A549 treated with DMSO at 1 μM for 4 hours (cell line): ENCODE results near the gene MICB. TPM values are rescaled to one million over a fixed set of nuclear protein-coding genes. Genes with fewer than 3 reads are reported as not detected.

Experiments used
- total RNA-seq: library from RNA; stranded (reverse); fragments of 200-300 nt; extraction: Qiagen RNA extraction; gene quantifications from 5 replicates; pipeline ENCODE4 v1.2.3, GENCODE V29; 2022; ENCODE audit warnings: low read depth

Gene MICB
- 7.6 to 9.0 TPM (median 8.6 TPM) in 5 replicates for total RNA-seq

DNA sequence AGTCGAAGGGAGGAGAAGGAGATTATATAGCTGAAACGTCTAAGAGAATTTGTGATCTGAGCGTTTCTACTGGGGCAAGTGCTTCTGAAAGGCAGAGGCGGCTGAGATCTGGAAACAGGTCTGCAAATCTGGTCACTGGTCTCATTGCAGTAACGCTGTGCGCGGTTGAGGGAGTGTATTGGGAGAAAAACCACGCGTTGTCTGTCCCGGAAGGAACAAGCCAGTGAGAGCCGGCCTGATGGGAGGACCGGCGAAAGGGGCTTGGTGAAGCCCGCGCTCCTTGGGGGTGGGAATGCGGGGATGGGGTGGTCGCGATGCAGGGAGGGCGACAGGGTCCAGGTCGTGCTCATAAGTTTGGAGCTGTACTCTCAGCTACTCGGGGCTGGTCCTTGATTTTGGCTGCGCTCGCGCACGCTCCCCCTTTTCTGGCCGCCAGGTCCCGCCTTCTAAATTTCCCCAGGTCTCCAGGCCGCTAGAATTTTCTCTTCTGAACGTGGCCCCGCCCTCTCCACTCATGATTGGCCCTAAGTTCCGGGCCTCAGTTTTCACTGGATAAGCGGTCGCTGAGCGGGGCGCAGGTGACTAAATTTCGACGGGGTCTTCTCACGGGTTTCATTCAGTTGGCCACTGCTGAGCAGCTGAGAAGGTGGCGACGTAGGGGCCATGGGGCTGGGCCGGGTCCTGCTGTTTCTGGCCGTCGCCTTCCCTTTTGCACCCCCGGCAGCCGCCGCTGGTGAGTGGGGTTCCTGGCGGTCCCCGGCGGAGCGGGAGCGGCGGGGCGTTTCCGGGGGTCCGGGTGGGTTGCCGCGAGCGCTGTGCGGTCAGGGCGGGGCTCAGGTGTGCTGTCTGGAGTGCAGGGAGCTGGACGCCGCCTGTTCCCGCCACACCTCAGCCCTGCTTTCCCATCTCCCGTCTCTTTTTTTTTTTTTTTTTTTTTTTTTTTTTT is at the start of gene MICB:
TSS of gene MICB (plus strand) at position 615 of the 946 bp plus-strand sequence. CDS start at position 664, 49 bp downstream.

GRCh38 chr6:31528821-31529328 is 30.9 kb downstream of the MICB start, which contains the start of gene MCCD1:
MCCD1 (plus strand) TSS chr6:31528962; CDS start chr6:31529015, 53 bp downstream.

GRCh38 chr6:31541658-31542521 is 43.9 kb downstream of the MICB start, which contains the start of gene DDX39B:
DDX39B (minus strand) TSS chr6:31542003; CDS start chr6:31540532, 1,471 bp downstream.

GRCh38 chr6:31546339-31546957 is 48.5 kb downstream of the MICB start, which contains the start of gene ATP6V1G2:
ATP6V1G2 (minus strand) TSS chr6:31546608; CDS start chr6:31546559, 49 bp downstream.

GRCh38 chr6:31546958-31547726 is 49.2 kb downstream of the MICB start, which contains the start of gene NFKBIL1:
NFKBIL1 (plus strand) TSS chr6:31547608; CDS start chr6:31547695, 87 bp downstream.

Other genes with a start within 250 kb of the MICB start
- 46.3 to 54.1 TPM (median 48.3 TPM) in 5 replicates for gene HLA-C, start 226.1 kb upstream of the MICB start, total RNA-seq
- 22.4 to 31.2 TPM (median 26.4 TPM) in 5 replicates for gene HLA-B, start 141.0 kb upstream of the MICB start, total RNA-seq
- 26.7 to 28.7 TPM (median 27.5 TPM) in 5 replicates for gene MICA, start 94.5 kb upstream of the MICB start, total RNA-seq
- not detected in 5 replicates for gene MCCD1, start 30.8 kb downstream of the MICB start, total RNA-seq
- gene DDX39B, start 43.9 kb downstream of the MICB start, total RNA-seq: 352 to 407 TPM (median 386 TPM) in 5 replicates
- 0.40 to 0.77 TPM (median 0.64 TPM) in 5 replicates for gene ATP6V1G2, start 48.5 kb downstream of the MICB start, total RNA-seq
- 9.6 to 12.9 TPM (median 11.4 TPM) in 5 replicates for gene NFKBIL1, start 49.5 kb downstream of the MICB start, total RNA-seq
- 0.11 to 0.12 TPM in 2 of 5 replicates, not detected in the others for gene LTA, start 74.1 kb downstream of the MICB start, total RNA-seq
- 0.10 to 0.22 TPM (median 0.11 TPM) in 3 of 5 replicates, not detected in the others for gene TNF, start 77.4 kb downstream of the MICB start, total RNA-seq
- 0.29 to 0.50 TPM (median 0.49 TPM) in 5 replicates for gene LTB, start 84.3 kb downstream of the MICB start, total RNA-seq
- 0.20 to 0.26 TPM in 2 of 5 replicates, not detected in the others for gene LST1, start 88.1 kb downstream of the MICB start, total RNA-seq
- gene NCR3, start 94.9 kb downstream of the MICB start, total RNA-seq: not detected in 5 replicates
- not detected in 5 replicates for gene AIF1, start 117.1 kb downstream of the MICB start, total RNA-seq
- gene PRRC2A, start 122.6 kb downstream of the MICB start, total RNA-seq: 68.9 to 101 TPM (median 86.8 TPM) in 5 replicates
- 119 to 155 TPM (median 144 TPM) in 5 replicates for gene BAG6, start 154.5 kb downstream of the MICB start, total RNA-seq
- gene APOM, start 157.7 kb downstream of the MICB start, total RNA-seq: 2.8 to 3.8 TPM (median 3.2 TPM) in 5 replicates
- gene C6orf47, start 162.6 kb downstream of the MICB start, total RNA-seq: 10.9 to 13.1 TPM (median 12.1 TPM) in 5 replicates
- gene GPANK1, start 166.9 kb downstream of the MICB start, total RNA-seq: 10.7 to 15.4 TPM (median 12.2 TPM) in 5 replicates
- 165 to 176 TPM (median 167 TPM) in 5 replicates for gene CSNK2B, start 167.9 kb downstream of the MICB start, total RNA-seq
- gene LY6G5B, start 171.8 kb downstream of the MICB start, total RNA-seq: 3.6 to 5.8 TPM (median 5.1 TPM) in 5 replicates
- gene LY6G5C, start 182.9 kb downstream of the MICB start, total RNA-seq: 0.95 to 2.0 TPM (median 1.3 TPM) in 5 replicates
- 16.1 to 20.1 TPM (median 17.9 TPM) in 5 replicates for gene ABHD16A, start 205.2 kb downstream of the MICB start, total RNA-seq
- gene LY6G6F, start 208.7 kb downstream of the MICB start, total RNA-seq: not detected in 5 replicates
- gene LY6G6D, start 217.2 kb downstream of the MICB start, total RNA-seq: not detected in 5 replicates
- 0.12 to 0.20 TPM in 2 of 5 replicates, not detected in the others for gene LY6G6C, start 223.6 kb downstream of the MICB start, total RNA-seq
- not detected in 5 replicates for gene MPIG6B, start 225.2 kb downstream of the MICB start, total RNA-seq
- 27.0 to 30.0 TPM (median 27.6 TPM) in 5 replicates for gene DDAH2, start 231.2 kb downstream of the MICB start, total RNA-seq
- 490 to 521 TPM (median 507 TPM) in 5 replicates for gene CLIC1, start 238.4 kb downstream of the MICB start, total RNA-seq
- gene MSH5, start 241.9 kb downstream of the MICB start, total RNA-seq: 10.7 to 16.8 TPM (median 15.8 TPM) in 5 replicates